Measurements from ENCODE around the gene SF3B3. TPM values are rescaled to one million over a fixed set of nuclear protein-coding genes. Genes with fewer than 3 reads are reported as not detected.
"Not testable (repeated sequence)": the region's sequence is repeated elsewhere in the genome, so short reads cannot be mapped to it uniquely, and the experiment has no call there.

The SF3B3 gene
- total RNA-seq, 1 experiment from 2014 or later, result 133 TPM

DNA sequence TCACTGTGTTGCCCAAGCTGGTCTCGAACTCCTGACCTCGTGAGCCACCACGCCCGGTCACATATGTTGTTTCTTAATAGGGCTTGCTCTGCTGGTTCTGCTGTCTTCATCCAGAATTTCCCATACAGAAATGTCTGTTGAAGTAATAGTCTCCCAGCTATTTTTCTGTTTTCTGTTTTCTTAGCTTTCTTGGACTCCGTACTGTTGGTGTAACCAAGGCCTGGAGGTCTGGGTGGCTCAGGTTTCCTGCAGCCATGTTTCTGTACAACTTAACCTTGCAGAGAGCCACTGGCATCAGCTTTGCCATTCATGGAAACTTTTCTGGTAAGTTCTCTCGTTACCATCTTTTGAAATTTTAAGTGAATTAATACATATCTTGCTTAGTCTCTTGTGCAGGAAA is 2.8 kb downstream of the SF3B3 start:
- Histone ChIP-seq H3K79me2 (ENCODE audit: low read length) (peaks cover 91% of the 10 kb centered on the region), H2AFZ (ENCODE audit: low read length) (no peak overlapping the region), H3K9me2 (replicated peaks; ENCODE audit: low read length) (no peaks in the 10 kb centered on the region), H3K36me3 (ENCODE audit: low read depth, low read length) (peaks cover 26% of the 10 kb centered on the region), H3K4me1 (ENCODE audit: insufficient read depth, low read length) (peaks cover 31% of the 10 kb centered on the region), H3F3A (ENCODE audit: low read length, unreplicated experiment) (no peaks in the 10 kb centered on the region), H3K4me3 (ENCODE audit: low read length) (peak overlapping the region; percentile 93), H3K27ac (ENCODE audit: low read length) (no peak overlapping the region), H3K9me3 (ENCODE audit: low read length) (no peaks in the 10 kb centered on the region), H3K4me2 (ENCODE audit: low read length) (peak overlapping the region; percentile 99), H3K9ac (ENCODE audit: low read length) (no peak overlapping the region), H3K27me3 (ENCODE audit: low read length) (no peaks in the 10 kb centered on the region), H4K20me1 (ENCODE audit: low read length) (peaks cover 24% of the 10 kb centered on the region)
- intact Hi-C loops (cut with micrococcal nuclease), result loop anchor here (5.0 kb wide), 1 partner anchor 126 kb away; no protein-coding TSS in a partner anchor
- ChIA-PET POLR2A (ENCODE audit: unreplicated experiment) (no interaction called here), CTCF (no interaction called here)
- DNase-seq (no peak), ATAC-seq (no peak)
- TF ChIP-seq EZH2 (IDR thresholded peaks at IDR 0.05; ENCODE audit: low read length, unreplicated experiment), result no peak
- BruUV-seq (replicated peaks), result no TSS peak

DNA sequence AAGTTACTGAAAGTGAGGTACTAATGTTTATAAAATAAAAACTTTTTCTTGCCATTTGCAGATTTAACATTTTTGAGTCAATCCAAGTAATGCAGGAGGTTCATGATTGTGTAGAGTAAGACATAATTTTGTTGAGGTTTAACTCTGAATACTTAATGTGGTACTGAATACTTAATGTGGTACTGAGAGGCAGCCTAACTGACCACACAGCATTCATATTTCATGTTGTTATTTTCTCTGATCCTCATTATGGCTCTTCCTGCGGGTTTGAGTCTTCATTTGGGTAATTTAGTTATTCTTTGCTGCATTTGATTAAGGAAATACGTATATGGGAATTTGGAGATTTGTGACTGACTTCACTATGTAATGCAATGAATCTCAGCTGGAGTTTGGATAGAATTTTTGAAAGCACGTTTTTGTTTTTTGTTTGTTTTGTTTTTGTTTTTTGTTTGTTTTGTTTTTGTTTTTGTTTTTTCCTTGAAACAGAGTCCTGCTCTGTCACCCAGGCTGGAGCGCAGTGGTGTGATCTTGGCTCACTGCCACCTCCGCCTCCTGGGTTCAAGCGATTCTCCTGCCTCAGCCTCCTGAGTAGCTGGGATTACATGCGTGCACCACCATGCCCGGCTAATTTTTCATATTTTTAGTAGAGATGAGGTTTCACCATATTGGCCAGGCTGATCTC is 3.8 kb downstream of the SF3B3 start:
- CTCF ChIA-PET, result interaction anchor here (0.6 kb wide), 1 partner anchor 77 kb away, joined by 3 read pairs; no protein-coding TSS in a partner anchor
- Histone ChIP-seq H3K9me2 (replicated peaks; ENCODE audit: low read length) (no peaks in the 10 kb centered on the region), H3K36me3 (ENCODE audit: low read depth, low read length) (peaks cover 35% of the 10 kb centered on the region), H3K79me2 (ENCODE audit: low read length) (peaks cover 91% of the 10 kb centered on the region), H3K4me2 (ENCODE audit: low read length) (peak overlapping the region; percentile 99), H3K27me3 (ENCODE audit: low read length) (no peaks in the 10 kb centered on the region), H3K9me3 (ENCODE audit: low read length) (no peaks in the 10 kb centered on the region), H3K4me3 (ENCODE audit: low read length) (peak overlapping the region; percentile 93), H3K9ac (ENCODE audit: low read length) (no peak overlapping the region), H3K27ac (ENCODE audit: low read length) (no peak overlapping the region), H4K20me1 (ENCODE audit: low read length) (peaks cover 24% of the 10 kb centered on the region), H3F3A (ENCODE audit: low read length, unreplicated experiment) (no peaks in the 10 kb centered on the region), H2AFZ (ENCODE audit: low read length) (no peak overlapping the region), H3K4me1 (ENCODE audit: insufficient read depth, low read length) (peaks cover 25% of the 10 kb centered on the region)
- no peak for ATAC-seq
- intact Hi-C loops (cut with micrococcal nuclease), result loop anchor here (5.0 kb wide), 1 partner anchor 125 kb away; no protein-coding TSS in a partner anchor
- TF ChIP-seq EZH2phosphoT487 (IDR thresholded peaks at IDR 0.05; ENCODE audit: borderline replicate concordance, low read length), result no peak
- TF ChIP-seq, protein P1, sequence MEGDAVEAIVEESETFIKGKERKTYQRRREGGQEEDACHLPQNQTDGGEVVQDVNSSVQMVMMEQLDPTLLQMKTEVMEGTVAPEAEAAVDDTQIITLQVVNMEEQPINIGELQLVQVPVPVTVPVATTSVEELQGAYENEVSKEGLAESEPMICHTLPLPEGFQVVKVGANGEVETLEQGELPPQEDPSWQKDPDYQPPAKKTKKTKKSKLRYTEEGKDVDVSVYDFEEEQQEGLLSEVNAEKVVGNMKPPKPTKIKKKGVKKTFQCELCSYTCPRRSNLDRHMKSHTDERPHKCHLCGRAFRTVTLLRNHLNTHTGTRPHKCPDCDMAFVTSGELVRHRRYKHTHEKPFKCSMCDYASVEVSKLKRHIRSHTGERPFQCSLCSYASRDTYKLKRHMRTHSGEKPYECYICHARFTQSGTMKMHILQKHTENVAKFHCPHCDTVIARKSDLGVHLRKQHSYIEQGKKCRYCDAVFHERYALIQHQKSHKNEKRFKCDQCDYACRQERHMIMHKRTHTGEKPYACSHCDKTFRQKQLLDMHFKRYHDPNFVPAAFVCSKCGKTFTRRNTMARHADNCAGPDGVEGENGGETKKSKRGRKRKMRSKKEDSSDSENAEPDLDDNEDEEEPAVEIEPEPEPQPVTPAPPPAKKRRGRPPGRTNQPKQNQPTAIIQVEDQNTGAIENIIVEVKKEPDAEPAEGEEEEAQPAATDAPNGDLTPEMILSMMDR (conservative IDR thresholded peaks at IDR 0.05; ENCODE audit: low read depth, low read length), result no peak
- TF ChIP-seq EZH2 (IDR thresholded peaks at IDR 0.05; ENCODE audit: low read length, unreplicated experiment), result no peak
- POLR2A ChIA-PET (ENCODE audit: unreplicated experiment), result no interaction called here
- no peak for DNase-seq
- BruUV-seq (replicated peaks), result no TSS peak

DNA sequence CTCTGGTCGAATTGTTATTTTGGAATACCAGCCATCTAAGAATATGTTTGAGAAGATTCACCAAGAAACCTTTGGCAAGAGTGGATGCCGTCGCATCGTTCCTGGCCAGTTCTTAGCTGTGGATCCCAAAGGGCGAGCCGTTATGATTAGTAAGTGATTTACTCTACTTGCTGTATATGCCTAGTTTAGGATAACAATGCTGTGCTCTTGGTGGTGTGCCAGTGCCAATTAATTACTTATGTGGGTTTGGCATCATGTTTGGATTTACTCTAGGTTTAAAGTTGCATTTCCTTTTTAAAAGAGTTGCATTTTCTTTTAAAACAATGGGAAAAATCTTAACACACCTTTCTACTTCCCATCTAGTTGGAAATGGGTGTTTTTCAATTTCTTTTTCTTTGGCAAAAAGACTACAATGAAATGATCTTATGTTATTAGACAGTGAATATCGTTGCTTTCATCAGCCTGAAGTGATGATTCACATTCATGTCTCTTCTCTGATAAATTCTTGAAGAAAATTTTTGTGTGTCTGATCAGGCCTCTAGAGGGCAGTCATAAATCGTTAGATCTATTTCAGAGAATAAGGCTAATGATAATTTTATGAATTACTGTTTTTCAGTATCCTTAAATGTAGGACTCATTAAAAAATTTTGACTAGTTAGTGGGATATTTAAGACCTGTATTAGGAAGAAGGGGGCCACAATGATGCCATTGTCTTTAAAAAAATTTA is 5.6 kb downstream of the SF3B3 start:
- Histone ChIP-seq H3K27me3 (ENCODE audit: low read length) (no peaks in the 10 kb centered on the region), H3K9ac (ENCODE audit: low read length) (no peak overlapping the region), H4K20me1 (ENCODE audit: low read length) (peaks cover 24% of the 10 kb centered on the region), H3F3A (ENCODE audit: low read length, unreplicated experiment) (no peaks in the 10 kb centered on the region), H2AFZ (ENCODE audit: low read length) (no peak overlapping the region), H3K36me3 (ENCODE audit: low read depth, low read length) (peaks cover 52% of the 10 kb centered on the region), H3K4me1 (ENCODE audit: insufficient read depth, low read length) (peaks cover 24% of the 10 kb centered on the region), H3K79me2 (ENCODE audit: low read length) (peaks cover 93% of the 10 kb centered on the region), H3K4me3 (ENCODE audit: low read length) (no peak overlapping the region), H3K4me2 (ENCODE audit: low read length) (0 out of 2 replicates have a peak overlapping the region, but pooled peaks have one; percentile 6), H3K27ac (ENCODE audit: low read length) (no peak overlapping the region), H3K9me2 (replicated peaks; ENCODE audit: low read length) (no peaks in the 10 kb centered on the region), H3K9me3 (ENCODE audit: low read length) (no peaks in the 10 kb centered on the region)
- ChIA-PET CTCF (no interaction called here), POLR2A (ENCODE audit: unreplicated experiment) (no interaction called here)
- TF ChIP-seq EZH2phosphoT487 (IDR thresholded peaks at IDR 0.05; ENCODE audit: borderline replicate concordance, low read length), result no peak
- TF ChIP-seq, protein P1 (conservative IDR thresholded peaks at IDR 0.05; ENCODE audit: low read depth, low read length), result peak; percentile 67
- no TSS peak for BruUV-seq (replicated peaks)
- ATAC-seq (peak; percentile 37), DNase-seq (peak; percentile 66)
- intact Hi-C loops (cut with micrococcal nuclease), result loop anchor here (2.0 to 5.0 kb wide), 2 partner anchors 42 to 123 kb away; no protein-coding TSS in a partner anchor

GRCh38 chr16:70529954-70530353 is 6.3 kb downstream of the SF3B3 start:
- POLR2A ChIA-PET (ENCODE audit: unreplicated experiment); H3F3A ChIP-seq (ENCODE audit: low read length, unreplicated experiment); H3K27me3 ChIP-seq (ENCODE audit: low read length); H3K4me3 ChIP-seq (ENCODE audit: low read length); H3K27ac ChIP-seq (ENCODE audit: low read length); H2AFZ ChIP-seq (ENCODE audit: low read length); H3K9ac ChIP-seq (ENCODE audit: low read length); H3K9me2 ChIP-seq (replicated peaks; ENCODE audit: low read length); CTCF ChIA-PET; H3K4me2 ChIP-seq (ENCODE audit: low read length); BruUV-seq (replicated peaks); DNase-seq; H3K9me3 ChIP-seq (ENCODE audit: low read length); ATAC-seq: not testable (repeated sequence)
- peaks cover 89% of the 10 kb centered on the region for H3K79me2 ChIP-seq (ENCODE audit: low read length)
- H3K4me1 ChIP-seq (ENCODE audit: insufficient read depth, low read length), result peaks cover 24% of the 10 kb centered on the region
- H4K20me1 ChIP-seq (ENCODE audit: low read length), result peaks cover 24% of the 10 kb centered on the region
- intact Hi-C loops (cut with micrococcal nuclease), result loop anchor here (2.0 to 5.0 kb wide), 2 partner anchors 41 to 122 kb away; no protein-coding TSS in a partner anchor
- peaks cover 52% of the 10 kb centered on the region for H3K36me3 ChIP-seq (ENCODE audit: low read depth, low read length)

Measured in PC-3 (cell line).